OCI-LY7 (cell line): Measurements from ENCODE around the gene PIN1. TPM values are rescaled to one million over a fixed set of nuclear protein-coding genes. Genes with fewer than 3 reads are reported as not detected.

Source experiments
- small RNA-seq: library from RNA; depleted of rRNA; stranded (forward); fragments of <200 nt; gene quantifications from one replicate; pipeline ENCODE3, GENCODE V24; 2014
- total RNA-seq, 2 experiments: library from RNA; depleted of rRNA in 1 of 2; stranded (reverse); fragments of >200 nt in 1 of 2; shearing (Covaris generic) in 1 of 2; gene quantifications; 2 replicates each; pipeline ENCODE4 v1.2.3, GENCODE V29; 2014 to 2022

PIN1 gene
- total RNA-seq, 2 experiments from 2014 or later: 86.9 to 137 TPM

Small RNA genes within 50 kb of the gene (small RNA-seq; reads per million reads assigned to genes)
- not detected for gene RF00156

Other genes starting within 250 kb of the PIN1 start
- gene ZNF561, start 214.1 kb upstream of the PIN1 start, total RNA-seq (2014; rRNA removed; shearing (Covaris generic)): 14.9 and 17.3 TPM in 2 replicates
- gene ZNF561, start 214.1 kb upstream of the PIN1 start, total RNA-seq (2022): 22.2 and 25.3 TPM in 2 replicates
- gene ZNF562, start 160.2 kb upstream of the PIN1 start, total RNA-seq (2014; rRNA removed; shearing (Covaris generic)): 14.9 and 18.1 TPM in 2 replicates
- gene ZNF562, start 160.2 kb upstream of the PIN1 start, total RNA-seq (2022): 16.8 and 17.3 TPM in 2 replicates
- 10.6 and 11.7 TPM in 2 replicates for gene ZNF846, start 66.6 kb upstream of the PIN1 start, total RNA-seq (2014; rRNA removed; shearing (Covaris generic))
- gene ZNF846, start 66.6 kb upstream of the PIN1 start, total RNA-seq (2022): 10.9 and 16.6 TPM in 2 replicates
- 22.3 and 38.7 TPM in 2 replicates for gene FBXL12, start 16.2 kb upstream of the PIN1 start, total RNA-seq (2014; rRNA removed; shearing (Covaris generic))
- gene FBXL12, start 16.2 kb upstream of the PIN1 start, total RNA-seq (2022): 40.6 and 44.4 TPM in 2 replicates
- gene UBL5, start 7.4 kb upstream of the PIN1 start, total RNA-seq (2014; rRNA removed; shearing (Covaris generic)): 162 and 249 TPM in 2 replicates
- 271 and 323 TPM in 2 replicates for gene UBL5, start 7.4 kb upstream of the PIN1 start, total RNA-seq (2022)
- not detected in 2 replicates for gene OLFM2, start 101.2 kb downstream of the PIN1 start, total RNA-seq (2014; rRNA removed; shearing (Covaris generic))
- not detected in 2 replicates for gene OLFM2, start 101.2 kb downstream of the PIN1 start, total RNA-seq (2022)
- not detected in 2 replicates for gene COL5A3, start 175.2 kb downstream of the PIN1 start, total RNA-seq (2014; rRNA removed; shearing (Covaris generic))
- gene COL5A3, start 175.2 kb downstream of the PIN1 start, total RNA-seq (2022): not detected in 2 replicates
- gene RDH8, start 178.2 kb downstream of the PIN1 start, total RNA-seq (2014; rRNA removed; shearing (Covaris generic)): not detected in 2 replicates
- gene RDH8, start 178.2 kb downstream of the PIN1 start, total RNA-seq (2022): not detected in 2 replicates